ENCODE data around the gene AGPAT1.
"Not testable (repeated sequence)": the region's sequence is repeated elsewhere in the genome, so short reads cannot be mapped to it uniquely, and the experiment has no call there.

The AGPAT1 gene

DNA sequence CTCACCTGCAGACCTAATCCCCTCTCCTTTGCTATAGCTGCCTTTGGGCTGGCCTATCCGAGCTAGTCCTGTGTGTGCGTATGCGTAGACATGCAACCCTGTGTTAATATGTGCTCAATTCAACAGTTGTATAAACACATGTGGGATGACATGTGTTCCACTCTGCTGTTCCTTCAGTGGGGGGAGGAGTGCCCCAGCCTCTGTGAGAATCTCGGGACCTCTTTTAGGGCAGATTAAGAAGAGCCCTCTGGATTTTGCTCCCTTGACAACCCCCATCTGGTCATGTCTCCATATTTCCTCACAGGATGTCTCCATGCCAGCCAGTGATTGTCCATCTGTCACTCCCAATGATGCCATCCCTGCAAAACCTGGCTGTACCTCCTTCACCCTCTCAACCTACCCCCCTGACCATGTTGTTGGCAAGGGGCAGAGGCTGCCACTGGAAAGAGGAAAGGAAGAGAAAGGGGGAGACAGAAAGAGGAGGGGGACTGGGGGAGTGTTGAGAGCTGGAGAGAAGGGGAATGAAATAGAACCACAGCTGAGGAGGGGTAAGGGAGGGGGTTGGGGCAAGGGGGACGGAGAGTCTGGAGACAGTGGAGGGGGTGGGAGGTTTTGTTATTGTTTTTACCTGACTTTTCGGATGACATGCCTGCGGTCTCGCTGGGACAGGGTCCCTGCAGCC is 24.6 kb downstream of the AGPAT1 start:
- no peak for DNase-seq (ENCODE audit: extremely low read depth in 1 of 2, low read depth in 1 of 2)

DNA sequence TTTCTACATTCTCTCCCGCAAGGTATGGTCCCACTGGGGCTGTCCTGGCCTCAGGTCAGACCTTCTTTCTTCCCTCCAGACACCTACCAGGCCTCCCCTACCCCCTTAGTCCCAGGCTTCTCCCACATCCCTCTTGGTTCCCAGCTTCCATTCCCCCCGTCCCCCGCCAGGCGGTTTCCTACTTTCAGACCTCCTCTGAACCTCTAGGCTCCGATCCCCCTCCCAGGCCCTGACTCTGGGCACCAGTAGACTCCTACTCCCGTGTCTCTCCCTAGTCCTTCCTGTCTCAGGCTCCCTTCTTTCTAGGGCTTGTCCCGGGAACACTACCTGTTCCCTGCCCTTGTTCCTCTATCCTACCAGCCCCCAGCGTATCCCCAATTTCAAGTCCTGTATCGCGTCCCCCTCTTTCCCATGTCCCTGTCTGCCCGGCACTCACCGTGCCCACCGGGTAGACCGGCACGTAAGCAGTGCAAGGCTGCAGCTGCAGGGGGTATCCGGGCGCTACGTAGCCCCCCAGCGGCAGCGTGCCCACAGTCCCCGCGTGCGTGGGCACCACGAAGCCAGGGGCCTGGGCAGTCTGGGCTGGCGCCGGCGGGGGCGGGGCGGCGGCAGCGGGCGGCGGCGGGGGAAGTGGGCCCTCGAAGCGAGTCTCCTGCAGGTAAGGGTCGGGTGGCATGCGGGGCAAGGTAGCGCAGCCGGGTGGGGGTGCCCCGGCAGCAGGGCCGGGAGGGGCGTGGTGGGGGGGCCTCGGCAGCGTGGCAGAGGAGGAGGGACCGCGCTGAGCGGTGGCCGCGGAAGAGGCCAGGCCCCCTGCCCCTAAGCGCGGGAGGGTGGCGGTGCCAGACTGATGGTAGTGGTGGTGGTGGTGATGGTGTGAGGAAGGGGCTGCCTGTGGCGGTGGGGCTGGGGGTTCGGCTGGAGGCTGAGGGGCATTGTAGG is 25.7 kb downstream of the AGPAT1 start:
- DNase-seq (ENCODE audit: extremely low read depth in 1 of 2, low read depth in 1 of 2) = no peak

DNA sequence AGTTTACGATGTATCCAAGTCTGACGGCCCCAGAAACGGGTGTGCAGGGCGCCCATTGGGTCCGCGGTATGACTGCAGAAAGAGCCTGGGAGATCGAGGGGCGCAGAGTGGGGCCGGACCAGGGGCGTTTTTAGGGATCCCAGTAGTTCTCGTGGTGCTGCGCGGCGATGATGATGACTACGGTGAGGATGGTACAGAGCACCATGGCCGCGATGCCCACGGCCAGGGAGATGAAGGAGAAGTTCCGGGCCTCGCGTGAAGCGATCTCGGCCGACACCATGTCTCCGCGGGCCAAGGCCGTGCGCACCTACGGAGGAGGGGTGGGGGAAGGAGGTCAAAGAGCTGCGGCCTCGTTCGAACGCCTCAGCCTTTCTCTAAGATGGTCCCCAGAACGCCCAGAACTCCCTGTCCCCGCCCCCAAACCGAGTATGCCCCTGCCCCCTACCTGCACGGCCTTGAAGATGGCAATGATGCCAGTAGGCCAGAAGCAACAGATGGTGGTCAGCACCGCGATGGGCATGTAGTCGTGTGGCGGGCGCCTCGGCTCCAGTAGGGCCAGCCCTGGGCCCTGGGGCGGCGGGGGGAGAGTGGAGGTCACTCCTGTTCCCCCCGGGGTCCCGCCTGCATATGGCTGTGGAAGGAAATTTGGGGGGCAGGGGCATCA is 26.7 kb downstream of the AGPAT1 start:
- DNase-seq (ENCODE audit: extremely low read depth in 1 of 2, low read depth in 1 of 2) = no peak

- DNase-seq (ENCODE audit: extremely low read depth in 1 of 2, low read depth in 1 of 2) = peak; percentile 47 to 50
Measured at GRCh38 chr6:32148289-32149091, 27.4 kb downstream of the AGPAT1 start.

- DNase-seq (ENCODE audit: extremely low read depth in 1 of 2, low read depth in 1 of 2) = no peak
Measured at GRCh38 chr6:32147401-32148132, 28.3 kb downstream of the AGPAT1 start.

DNA sequence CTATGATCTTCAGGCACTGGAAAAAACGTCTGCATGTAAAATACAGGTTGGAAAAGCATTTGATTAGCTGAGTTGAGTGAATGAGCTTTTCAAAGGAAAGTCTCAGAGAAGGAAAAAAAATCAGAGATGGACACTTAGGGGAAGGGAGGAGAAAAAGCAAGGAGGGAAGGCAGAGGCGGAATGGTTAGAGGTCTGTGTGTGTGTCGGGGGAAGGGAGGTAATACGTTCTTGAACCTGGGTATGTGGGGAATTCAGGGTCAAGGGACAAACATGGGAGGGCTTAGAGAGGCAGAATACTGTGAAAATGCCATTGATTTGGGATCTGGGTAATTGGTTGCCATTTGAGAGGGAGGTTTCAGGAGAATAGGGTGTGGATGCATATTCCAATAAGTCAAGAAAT is 29.2 kb downstream of the AGPAT1 start:
- DNase-seq (ENCODE audit: extremely low read depth in 1 of 2, low read depth in 1 of 2) = no peak

GRCh38 chr6:32146287-32146686 is 29.6 kb downstream of the AGPAT1 start:
- DNase-seq (ENCODE audit: extremely low read depth in 1 of 2, low read depth in 1 of 2) = no peak

- not testable (repeated sequence) for DNase-seq (ENCODE audit: extremely low read depth in 1 of 2, low read depth in 1 of 2)
Measured at GRCh38 chr6:32144238-32144637, 31.6 kb downstream of the AGPAT1 start.

- DNase-seq (ENCODE audit: extremely low read depth in 1 of 2, low read depth in 1 of 2) = no peak
Measured at GRCh38 chr6:32140420-32141046, 35.4 kb downstream of the AGPAT1 start.

DNA sequence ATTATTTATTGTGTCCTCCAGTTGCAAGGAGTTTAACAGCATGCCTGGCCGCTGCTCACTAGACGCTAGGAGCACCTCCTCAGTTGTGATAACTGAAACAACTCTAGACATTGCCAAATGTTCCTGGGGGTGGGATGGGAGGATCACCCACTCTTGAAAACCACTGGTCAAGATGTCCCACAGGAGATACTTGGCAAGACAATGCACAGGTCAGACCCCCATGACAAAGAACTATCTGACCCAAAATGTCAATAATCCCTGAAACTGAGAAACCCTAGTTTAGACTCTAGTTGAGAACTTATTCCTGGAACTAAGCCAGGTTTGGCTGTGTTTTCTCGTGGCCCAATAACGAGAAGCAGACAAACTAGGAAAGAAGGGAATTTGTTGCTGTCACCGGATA is 36.3 kb downstream of the AGPAT1 start:
- DNase-seq (ENCODE audit: extremely low read depth in 1 of 2, low read depth in 1 of 2) = no peak

GRCh38 chr6:32137454-32137853 is 38.4 kb downstream of the AGPAT1 start:
- DNase-seq (ENCODE audit: extremely low read depth in 1 of 2, low read depth in 1 of 2) = no peak

GRCh38 chr6:32133786-32134185 is 42.1 kb downstream of the AGPAT1 start:
- DNase-seq (ENCODE audit: extremely low read depth in 1 of 2, low read depth in 1 of 2) = no peak

GRCh38 chr6:32132110-32132509 is 43.8 kb downstream of the AGPAT1 start:
- DNase-seq (ENCODE audit: extremely low read depth in 1 of 2, low read depth in 1 of 2) = no peak

- DNase-seq (ENCODE audit: extremely low read depth in 1 of 2, low read depth in 1 of 2) = no peak
Measured at GRCh38 chr6:32131439-32131948, 44.4 kb downstream of the AGPAT1 start.

DNA sequence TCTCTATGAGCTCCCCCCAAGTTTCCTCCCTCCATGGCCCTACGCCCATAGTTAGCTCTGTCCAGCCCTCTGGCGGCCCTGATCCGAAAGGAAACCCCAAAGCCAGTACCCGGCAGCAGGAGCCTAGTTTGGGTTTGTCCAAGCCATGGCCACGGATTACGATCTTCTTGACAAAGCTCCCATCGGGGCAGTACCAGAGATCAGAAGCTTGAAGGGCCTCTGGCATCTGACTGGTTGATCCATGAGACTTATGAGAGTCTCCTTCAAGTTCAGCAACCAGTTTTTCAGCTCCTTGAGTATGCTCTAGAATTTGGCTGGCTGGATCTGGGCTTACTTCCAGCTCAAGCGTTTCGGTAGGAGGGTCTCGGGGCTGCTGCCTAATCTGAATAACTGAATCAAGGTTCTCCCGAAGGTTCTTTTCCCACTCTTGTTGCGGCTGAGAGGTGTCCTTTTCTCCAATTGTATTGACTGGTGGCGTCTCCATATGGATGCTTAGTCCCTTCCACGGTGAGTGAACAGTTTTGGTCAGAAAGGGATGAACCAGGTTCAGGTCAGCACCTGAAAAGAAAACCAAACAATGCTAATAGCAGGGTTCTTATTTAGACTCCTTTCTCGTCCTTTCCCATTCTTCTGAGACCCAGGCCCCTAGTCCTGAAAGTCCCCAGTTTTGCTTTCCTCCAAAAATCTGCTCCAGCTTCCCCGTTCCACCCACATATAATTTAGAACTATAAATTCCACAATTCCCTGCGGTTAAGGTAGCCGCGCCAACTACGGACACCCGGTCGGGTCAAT is 46.4 kb downstream of the AGPAT1 start:
- DNase-seq (ENCODE audit: extremely low read depth in 1 of 2, low read depth in 1 of 2) = no peak

DNA sequence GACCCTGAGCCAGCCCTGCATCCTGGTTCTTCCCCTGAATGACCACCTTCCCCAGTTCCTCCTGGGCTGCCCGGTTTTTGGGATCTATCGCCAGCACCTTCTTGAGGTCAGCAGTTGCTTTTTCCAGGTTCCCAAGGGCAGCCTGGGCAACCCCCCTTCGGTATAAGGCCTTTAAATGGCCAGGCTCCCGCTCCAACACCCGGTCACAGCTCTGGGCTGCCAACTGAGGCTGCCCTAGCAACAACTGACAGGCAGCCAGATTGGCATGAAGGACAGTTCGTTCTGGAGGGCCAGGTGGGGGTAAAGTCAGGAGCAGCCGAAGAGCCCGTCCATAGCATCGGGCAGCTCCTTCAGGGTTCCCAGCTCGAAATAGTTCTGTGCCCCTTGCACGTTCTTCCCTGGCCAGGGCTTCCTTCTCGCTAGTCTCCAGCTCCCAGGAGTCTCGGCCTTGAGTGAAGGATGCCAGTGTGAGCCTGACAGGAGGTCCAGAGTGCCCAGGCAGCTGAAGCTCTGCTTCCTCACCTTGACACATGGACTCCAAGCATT is 47.1 kb downstream of the AGPAT1 start:
- no peak for DNase-seq (ENCODE audit: extremely low read depth in 1 of 2, low read depth in 1 of 2)

DNA sequence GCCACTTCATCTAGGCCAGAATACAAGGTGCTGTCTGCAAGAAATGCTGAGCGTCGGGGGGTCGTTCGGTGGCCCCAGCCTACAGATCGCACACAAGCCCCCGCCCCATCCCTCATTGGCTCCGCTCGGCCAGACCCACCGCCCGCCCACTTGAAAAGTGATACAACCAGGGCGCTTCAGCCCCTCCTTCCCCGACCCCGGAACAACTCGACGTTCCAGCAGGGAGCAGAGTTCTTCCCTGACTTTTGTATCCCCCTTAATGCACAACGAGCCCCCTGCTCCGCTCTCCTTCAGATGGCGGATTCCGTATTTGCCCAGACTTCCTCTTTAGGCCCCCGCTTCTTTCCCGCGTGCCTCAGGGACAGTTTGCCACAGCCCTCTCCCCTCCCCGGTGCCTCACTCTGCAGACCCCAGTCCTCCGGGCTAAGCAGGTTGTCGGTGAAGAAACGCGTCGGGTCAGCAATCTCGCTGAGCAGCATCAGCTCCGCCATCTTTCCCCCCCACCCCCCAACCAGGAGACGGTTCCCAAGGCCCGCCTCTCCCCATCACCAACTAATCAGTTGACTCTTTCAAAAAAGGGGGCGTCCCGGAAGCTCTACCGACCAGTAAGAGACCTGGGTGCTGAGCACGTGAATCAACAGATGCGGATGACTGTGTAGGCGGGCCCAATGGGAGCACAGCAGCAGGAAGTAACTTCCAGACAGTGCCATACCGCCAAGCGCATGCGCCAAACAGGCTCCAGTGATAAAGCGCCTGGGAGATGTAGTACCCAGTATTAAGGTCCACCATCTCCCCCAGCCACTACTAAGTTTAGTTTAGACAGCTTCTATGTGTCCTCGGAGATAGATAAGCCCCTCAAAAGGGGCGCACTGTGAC is 47.9 kb downstream of the AGPAT1 start, which contains the start of gene ATF6B:
Gene ATF6B (minus strand): TSS at position 530 of the 876 bp plus-strand sequence. CDS start 39 bp downstream, at position 491.
- peak; percentile 87 to 99 for DNase-seq (ENCODE audit: extremely low read depth in 1 of 2, low read depth in 1 of 2)
